Retina (tissue), 1 donor: Measurements from ENCODE around the gene TMEM135.

ENCODE experiments used
- DNase-seq: peaks from one replicate; pipeline ENCODE4 v3.0.0-alpha.2; 2016

TMEM135 gene

GRCh38 chr11:87201376-87201775, 163.6 kb downstream of the TMEM135 start:
- no peak for DNase-seq

- DNase-seq, result no peak
Observed at GRCh38 chr11:87203907-87204602, 166.3 kb downstream of the TMEM135 start.

GRCh38 chr11:87212891-87213290, 175.2 kb downstream of the TMEM135 start:
- no peak for DNase-seq

- no peak for DNase-seq
Observed at GRCh38 chr11:87213444-87213843, 175.7 kb downstream of the TMEM135 start.

GRCh38 chr11:87215236-87215635, 177.5 kb downstream of the TMEM135 start:
- no peak for DNase-seq

GRCh38 chr11:87219266-87219665, 181.5 kb downstream of the TMEM135 start:
- no peak for DNase-seq

- DNase-seq, result no peak
Observed at GRCh38 chr11:87223816-87224215, 186.1 kb downstream of the TMEM135 start.

- no peak for DNase-seq
Observed at GRCh38 chr11:87224486-87224885, 186.8 kb downstream of the TMEM135 start.

GRCh38 chr11:87228820-87229219, 191.1 kb downstream of the TMEM135 start:
- DNase-seq, result no peak

- DNase-seq, result no peak
Observed at GRCh38 chr11:87230995-87231394, 193.3 kb downstream of the TMEM135 start.

GRCh38 chr11:87232320-87232719, 194.6 kb downstream of the TMEM135 start:
- no peak for DNase-seq

- no peak for DNase-seq
Observed at GRCh38 chr11:87235366-87235765, 197.6 kb downstream of the TMEM135 start.

GRCh38 chr11:87236368-87236767, 198.6 kb downstream of the TMEM135 start:
- DNase-seq, result no peak

- DNase-seq, result no peak
Observed at GRCh38 chr11:87239001-87239400, 201.3 kb downstream of the TMEM135 start.

GRCh38 chr11:87239531-87239930, 201.8 kb downstream of the TMEM135 start:
- DNase-seq, result no peak

GRCh38 chr11:87251560-87251959, 213.8 kb downstream of the TMEM135 start:
- DNase-seq, result no peak

- DNase-seq, result no peak
Observed at GRCh38 chr11:87252869-87253268, 215.1 kb downstream of the TMEM135 start.

- DNase-seq, result no peak
Observed at GRCh38 chr11:87254562-87254961, 216.8 kb downstream of the TMEM135 start.

- DNase-seq, result no peak
Observed at GRCh38 chr11:87255589-87255988, 217.9 kb downstream of the TMEM135 start.

GRCh38 chr11:87256694-87257340, 219.1 kb downstream of the TMEM135 start:
- DNase-seq, result no peak

- DNase-seq, result no peak
Observed at GRCh38 chr11:87258171-87258833, 220.6 kb downstream of the TMEM135 start.

- peak; percentile 11 for DNase-seq
Observed at GRCh38 chr11:87259736-87260135, 222.0 kb downstream of the TMEM135 start.

GRCh38 chr11:87260811-87261210, 223.1 kb downstream of the TMEM135 start:
- DNase-seq, result no peak

- DNase-seq, result no peak
Observed at GRCh38 chr11:87263264-87263838, 225.6 kb downstream of the TMEM135 start.
